Choroid plexus epithelial cell (primary cell): ENCODE results near the gene PLA2G3.

Source experiments
- DNase-seq: peaks from one replicate; pipeline ENCODE4 v3.0.0-alpha.2; 2010; ENCODE audit warnings: low read depth
- H3K4me3 ChIP-seq: 2 replicates; pipeline ENCODE4 v1.5.1; 2011; ENCODE audit warnings: low read depth, mild to moderate bottlenecking, control low read depth, low read length, moderate library complexity
- TF ChIP-seq, protein P1 (sequence below): conservative IDR thresholded peaks from 2 replicates; pipeline ENCODE4 v1.5.1; 2011; ENCODE audit warnings: low read depth, mild to moderate bottlenecking, control low read depth, inconsistent platforms, low read length, moderate library complexity

The PLA2G3 gene

DNA sequence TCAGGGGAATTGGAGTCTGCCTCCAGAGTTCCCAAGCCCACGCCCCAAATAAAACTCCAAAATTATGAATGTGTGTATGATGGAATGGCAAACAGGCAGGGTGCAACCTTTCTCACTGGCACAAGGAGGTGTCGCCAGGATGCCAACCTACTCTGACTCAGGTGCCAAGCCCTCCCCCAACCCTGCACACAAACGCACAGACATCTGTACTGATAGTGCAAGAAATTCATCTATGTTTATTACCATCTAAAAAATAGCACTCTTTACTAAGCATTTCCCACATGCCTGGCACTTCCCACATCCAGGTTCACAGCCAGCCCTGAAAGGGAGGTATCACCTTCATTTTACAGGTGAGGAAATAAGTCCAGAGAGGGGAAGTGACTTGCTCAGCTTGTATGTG is 1.2 kb downstream of the PLA2G3 start:
- no peak overlapping the region for H3K4me3 ChIP-seq
- TF ChIP-seq, protein P1, sequence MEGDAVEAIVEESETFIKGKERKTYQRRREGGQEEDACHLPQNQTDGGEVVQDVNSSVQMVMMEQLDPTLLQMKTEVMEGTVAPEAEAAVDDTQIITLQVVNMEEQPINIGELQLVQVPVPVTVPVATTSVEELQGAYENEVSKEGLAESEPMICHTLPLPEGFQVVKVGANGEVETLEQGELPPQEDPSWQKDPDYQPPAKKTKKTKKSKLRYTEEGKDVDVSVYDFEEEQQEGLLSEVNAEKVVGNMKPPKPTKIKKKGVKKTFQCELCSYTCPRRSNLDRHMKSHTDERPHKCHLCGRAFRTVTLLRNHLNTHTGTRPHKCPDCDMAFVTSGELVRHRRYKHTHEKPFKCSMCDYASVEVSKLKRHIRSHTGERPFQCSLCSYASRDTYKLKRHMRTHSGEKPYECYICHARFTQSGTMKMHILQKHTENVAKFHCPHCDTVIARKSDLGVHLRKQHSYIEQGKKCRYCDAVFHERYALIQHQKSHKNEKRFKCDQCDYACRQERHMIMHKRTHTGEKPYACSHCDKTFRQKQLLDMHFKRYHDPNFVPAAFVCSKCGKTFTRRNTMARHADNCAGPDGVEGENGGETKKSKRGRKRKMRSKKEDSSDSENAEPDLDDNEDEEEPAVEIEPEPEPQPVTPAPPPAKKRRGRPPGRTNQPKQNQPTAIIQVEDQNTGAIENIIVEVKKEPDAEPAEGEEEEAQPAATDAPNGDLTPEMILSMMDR, result no peak
- DNase-seq, result no peak

DNA sequence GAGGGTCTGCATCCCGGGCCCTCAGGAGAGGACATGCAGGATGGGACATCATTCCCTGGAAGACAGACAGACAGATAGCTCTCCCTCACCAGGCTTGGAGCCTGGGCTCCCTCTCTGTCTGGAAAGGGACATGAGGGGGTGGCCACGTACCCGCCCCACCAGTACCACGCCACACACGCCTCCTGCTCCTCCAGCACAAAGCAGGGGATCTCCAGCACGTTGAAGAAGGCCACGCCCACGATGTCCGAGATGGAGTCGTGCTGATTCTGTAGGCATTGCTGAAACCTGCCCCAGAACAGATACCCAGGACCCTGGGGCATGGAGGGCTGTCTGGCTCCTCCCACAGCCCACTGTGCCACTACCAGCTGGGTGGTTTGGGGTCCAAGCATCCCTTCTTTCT is 2.2 kb downstream of the PLA2G3 start:
- TF ChIP-seq, protein P1, result no peak
- no peak overlapping the region for H3K4me3 ChIP-seq
- DNase-seq, result no peak

DNA sequence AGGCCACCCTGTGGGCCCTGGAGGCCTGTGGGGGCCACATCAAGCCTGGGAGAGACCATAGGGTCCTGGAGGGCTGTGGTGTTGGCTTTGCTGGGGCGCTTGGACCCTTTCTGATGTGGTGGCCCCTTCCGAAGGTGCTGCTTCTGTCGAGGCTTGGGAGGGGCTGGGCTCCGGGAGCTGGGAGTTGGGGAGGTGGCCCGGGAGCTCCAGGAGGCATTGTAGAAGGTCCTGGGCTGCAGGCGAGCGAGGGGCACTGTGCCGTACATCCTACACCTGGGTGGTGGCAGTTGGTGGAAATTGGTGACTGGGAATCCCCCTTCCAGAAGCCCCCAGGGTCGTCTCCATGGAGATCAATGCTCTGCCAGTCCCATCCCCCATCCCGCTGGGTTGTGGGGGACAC is 2.6 kb downstream of the PLA2G3 start:
- DNase-seq, result no peak
- H3K4me3 ChIP-seq, result no peak overlapping the region
- TF ChIP-seq, protein P1, result no peak

DNA sequence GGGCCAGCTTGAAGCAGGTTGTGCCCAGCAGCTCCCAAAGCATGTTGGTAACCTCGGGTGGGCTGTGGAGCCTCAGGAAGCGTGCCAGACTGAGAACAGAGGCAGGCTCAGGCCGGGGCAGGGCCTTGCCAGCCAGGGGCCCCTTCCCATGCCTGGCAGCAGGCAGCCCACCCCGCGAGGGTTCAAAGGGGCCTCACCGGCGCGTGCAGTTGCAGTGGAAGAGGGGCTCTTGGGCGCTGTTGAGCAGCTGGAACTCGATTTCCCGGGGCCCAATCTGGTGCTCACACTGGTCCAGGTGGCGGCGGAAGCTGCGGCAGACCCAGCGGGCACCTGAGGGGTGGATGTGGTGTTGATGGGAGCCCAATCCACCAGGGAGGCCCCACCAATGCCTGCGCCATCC is 3.6 kb downstream of the PLA2G3 start:
- DNase-seq, result no peak
- TF ChIP-seq, protein P1, result no peak
- no peak overlapping the region for H3K4me3 ChIP-seq

DNA sequence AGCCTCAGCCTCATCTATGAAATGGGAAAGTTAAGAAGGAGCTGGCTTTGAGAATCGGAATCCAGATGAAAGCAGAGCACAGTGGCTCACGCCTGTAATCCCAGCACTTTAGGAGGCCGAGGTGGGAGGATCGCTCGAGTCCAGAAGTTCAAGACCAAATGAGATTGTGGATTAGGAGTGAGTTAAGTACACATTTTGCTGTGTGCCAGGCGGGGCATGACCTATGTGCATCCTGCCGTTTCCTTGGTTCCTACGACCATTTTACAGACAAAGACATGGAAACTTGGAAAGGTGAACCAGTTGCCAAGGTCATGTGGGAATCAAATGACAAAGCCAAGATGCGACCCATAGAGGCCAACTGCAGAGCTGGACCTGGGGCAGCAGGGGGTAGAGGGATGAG is 4.2 kb downstream of the PLA2G3 start:
- TF ChIP-seq, protein P1, result no peak
- no peak overlapping the region for H3K4me3 ChIP-seq
- DNase-seq, result no peak

DNA sequence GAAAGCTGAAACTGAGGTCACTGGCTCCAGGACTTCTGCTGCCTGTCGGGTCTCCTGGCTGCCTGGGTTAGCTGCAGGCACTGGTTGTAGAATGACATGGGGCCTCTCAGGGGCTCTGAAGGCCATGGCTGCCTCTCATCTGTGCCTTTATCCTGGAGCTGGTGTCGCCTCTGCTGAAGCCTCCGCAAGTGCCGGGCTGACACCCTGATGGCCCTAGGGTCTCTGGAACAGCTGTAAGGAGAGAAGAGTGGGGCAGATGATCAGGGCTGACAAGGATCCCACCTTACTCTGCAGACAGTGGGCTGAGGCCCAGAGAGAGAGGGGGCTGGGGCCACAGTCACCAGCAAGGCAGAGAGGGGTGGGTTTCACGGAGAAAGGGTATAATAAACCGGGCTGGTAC is 4.6 kb downstream of the PLA2G3 start:
- no peak for DNase-seq
- TF ChIP-seq, protein P1, result no peak
- no peak overlapping the region for H3K4me3 ChIP-seq

DNA sequence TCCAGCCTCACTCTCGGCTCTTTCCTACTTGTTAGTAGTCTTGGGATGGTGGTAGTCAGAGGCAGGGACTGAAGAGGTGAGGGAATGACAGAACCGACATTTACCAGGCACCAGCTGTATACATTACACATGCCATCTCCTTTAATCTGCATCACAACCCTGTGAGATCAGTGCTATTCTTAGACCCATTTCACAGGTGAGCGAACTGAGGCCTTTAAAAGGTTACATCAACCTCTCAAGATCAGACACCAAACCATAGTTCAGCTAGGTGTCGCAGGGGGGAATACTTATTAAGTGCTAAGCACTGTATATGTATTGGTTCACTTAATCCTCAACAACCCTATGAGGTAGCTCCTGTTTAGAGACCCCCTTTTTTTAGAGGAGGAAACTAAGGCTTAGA is 5.6 kb downstream of the PLA2G3 start:
- TF ChIP-seq, protein P1, result no peak
- no peak overlapping the region for H3K4me3 ChIP-seq
- no peak for DNase-seq
